GM19023 (cell line): ENCODE results near the gene S100A7A.

Experiments used
- ATAC-seq: cut with Tn5 transposase; IDR thresholded peaks from one replicate; pipeline ENCODE4 v1.9.1; 2021; ENCODE audit warnings: mild to moderate bottlenecking, moderate library complexity; ENCODE audit not compliant: unreplicated experiment

Gene S100A7A

GRCh38 chr1:153420306-153420705 is 4.0 kb downstream of the S100A7A start:
- ATAC-seq: no peak

GRCh38 chr1:153422450-153423068 is 6.2 kb downstream of the S100A7A start:
- no peak for ATAC-seq

- no peak for ATAC-seq
These were observed 10.5 kb downstream of the S100A7A start for GRCh38 chr1:153426809-153427208.

- ATAC-seq: no peak
These were observed 11.8 kb downstream of the S100A7A start for GRCh38 chr1:153428073-153428638.

- no peak for ATAC-seq
These were observed 12.5 kb downstream of the S100A7A start for GRCh38 chr1:153428791-153429190.

GRCh38 chr1:153429266-153430165 is 13.2 kb downstream of the S100A7A start:
- no peak for ATAC-seq

- ATAC-seq: no peak
These were observed 13.8 kb downstream of the S100A7A start for GRCh38 chr1:153430166-153430553.

GRCh38 chr1:153430561-153430960 is 14.2 kb downstream of the S100A7A start:
- ATAC-seq: no peak

- ATAC-seq: no peak
These were observed 14.7 kb downstream of the S100A7A start for GRCh38 chr1:153431002-153431401.

- no peak for ATAC-seq
These were observed 15.1 kb downstream of the S100A7A start for GRCh38 chr1:153431427-153431826.

GRCh38 chr1:153431928-153432327 is 15.6 kb downstream of the S100A7A start:
- no peak for ATAC-seq

GRCh38 chr1:153432874-153433681 is 16.8 kb downstream of the S100A7A start:
- ATAC-seq: no peak

GRCh38 chr1:153434746-153435455 is 18.6 kb downstream of the S100A7A start:
- no peak for ATAC-seq

GRCh38 chr1:153437236-153437635 is 20.9 kb downstream of the S100A7A start:
- no peak for ATAC-seq

- no peak for ATAC-seq
These were observed 22.3 kb downstream of the S100A7A start for GRCh38 chr1:153438599-153438998.

- ATAC-seq: no peak
These were observed 23.0 kb downstream of the S100A7A start for GRCh38 chr1:153439273-153439672.

- no peak for ATAC-seq
These were observed 25.0 kb downstream of the S100A7A start for GRCh38 chr1:153441238-153441755.

- ATAC-seq: no peak
These were observed 27.2 kb downstream of the S100A7A start for GRCh38 chr1:153443486-153443885.

GRCh38 chr1:153444078-153444477 is 27.8 kb downstream of the S100A7A start:
- no peak for ATAC-seq

GRCh38 chr1:153447498-153448170 is 31.3 kb downstream of the S100A7A start:
- ATAC-seq: no peak
